ENCODE data around the gene CCL26. TPM values are rescaled to one million over a fixed set of nuclear protein-coding genes. Genes with fewer than 3 reads are reported as not detected.

CCL26 gene
- total and polyA plus RNA-seq, 10 of the 15 experiments (the other 5 are each of a cell fraction or from before 2014, with no cell fraction given), result not detected

DNA sequence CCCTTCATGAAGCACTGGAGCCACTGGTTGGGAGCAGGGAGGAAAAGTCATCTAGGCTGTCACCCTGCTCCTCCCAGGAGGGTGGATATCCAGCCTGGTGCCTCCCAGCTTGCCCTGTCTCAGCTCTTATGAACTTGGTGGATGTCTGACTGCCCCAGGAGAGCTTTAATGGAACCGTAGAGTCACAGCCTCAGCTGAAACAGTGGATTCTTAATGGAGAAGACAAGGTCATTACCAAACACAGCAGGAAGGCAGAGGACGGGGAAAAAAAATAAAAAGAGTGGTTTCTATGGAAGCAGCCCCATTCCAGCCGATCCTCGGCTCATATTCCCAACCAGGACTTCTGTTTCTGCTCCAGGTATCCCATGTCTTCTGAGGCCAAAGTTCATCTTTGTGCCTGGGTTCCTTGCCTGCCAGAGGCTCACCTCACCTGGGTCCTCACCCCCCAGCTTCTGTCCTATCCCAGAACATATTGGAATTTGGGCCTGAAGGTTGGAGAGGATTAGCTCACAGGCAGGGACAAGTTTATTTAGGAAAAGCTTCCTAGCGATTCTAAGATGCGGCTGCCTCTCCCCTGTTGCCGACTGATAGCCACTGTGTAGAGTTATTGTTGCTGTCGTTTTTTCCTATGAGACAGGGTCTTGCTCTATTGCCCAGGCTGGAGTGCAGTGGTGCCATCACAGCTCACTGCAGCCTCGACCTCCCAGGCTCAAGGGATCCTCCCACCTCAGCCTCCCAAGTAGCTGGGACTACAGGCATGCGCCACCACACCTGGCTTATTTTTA is 15.6 kb downstream of the CCL26 start:
- POLR2A ChIA-PET, result no interaction called here
- Histone ChIP-seq H3K27me3 (replicated peaks in 1 of 2; ENCODE audit: control insufficient read depth in 2 of 2, insufficient read depth in 2 of 2, low read length in 1 of 2) (no peaks in the 10 kb centered on the region), H2AFZ (ENCODE audit: control insufficient read depth, low read depth, low read length) (no peak overlapping the region), H3K9ac (ENCODE audit: control insufficient read depth, insufficient read depth, low read length) (no peak overlapping the region), H3K79me2 (ENCODE audit: control insufficient read depth, insufficient read depth, low read length) (no peaks in the 10 kb centered on the region), H3K4me2 (ENCODE audit: control insufficient read depth, insufficient read depth) (no peak overlapping the region), H3K4me3 (no peak overlapping the region), H3K27ac (ENCODE audit: control insufficient read depth, insufficient read depth) (no peak overlapping the region), H3K36me3 (ENCODE audit: control insufficient read depth in 2 of 2, insufficient read depth in 2 of 2, low read length in 1 of 2) (no peaks in the 10 kb centered on the region), H3K9me3 (replicated peaks; ENCODE audit: control insufficient read depth, insufficient read depth, low read length) (no peaks in the 10 kb centered on the region; the same call in 2 of the 3 replicates), H3K4me1 (ENCODE audit: control insufficient read depth, insufficient read depth, low read length) (no peaks in the 10 kb centered on the region), H4K20me1 (ENCODE audit: control insufficient read depth, insufficient read depth) (no peaks in the 10 kb centered on the region)
- DNase-seq (ENCODE audit: low read depth, low spot score), result no peak
- CTCF ChIA-PET, result interaction anchor here (0.7 to 1.2 kb wide), 4 partner anchors 16 to 264 kb away, joined by 3 to 4 read pairs (median 3); no protein-coding TSS in a partner anchor
- BruUV-seq (replicated peaks), result no TSS peak
- 50% methylated on average over 10 of the region's 10 CpGs for WGBS (ENCODE audit: insufficient coverage, insufficient replicate concordance, low lambda C conversion rate, missing lambda C conversion rate)
- ATAC-seq, result no peak
- TF ChIP-seq SP1 (IDR thresholded peaks at IDR 0.05; ENCODE audit: low read depth, low read length) (no peak), KDM1A (IDR thresholded peaks at IDR 0.05; ENCODE audit: borderline replicate concordance) (no peak), IRF4 (IDR thresholded peaks at IDR 0.05; ENCODE audit: low read depth, low read length) (no peak), SPI1 (IDR thresholded peaks at IDR 0.05; ENCODE audit: borderline replicate concordance, insufficient read depth, low read depth, low read length) (no peak), CBX3 (IDR thresholded peaks at IDR 0.05; ENCODE audit: borderline replicate concordance, low read depth) (no peak), STAT1 (conservative IDR thresholded peaks at IDR 0.05) (no peak), ZBED1 (IDR thresholded peaks at IDR 0.05; ENCODE audit: borderline replicate concordance) (no peak), TAF1 (IDR thresholded peaks at IDR 0.05; ENCODE audit: borderline replicate concordance, low read depth, low read length) (no peak)
- TF ChIP-seq, protein P1, sequence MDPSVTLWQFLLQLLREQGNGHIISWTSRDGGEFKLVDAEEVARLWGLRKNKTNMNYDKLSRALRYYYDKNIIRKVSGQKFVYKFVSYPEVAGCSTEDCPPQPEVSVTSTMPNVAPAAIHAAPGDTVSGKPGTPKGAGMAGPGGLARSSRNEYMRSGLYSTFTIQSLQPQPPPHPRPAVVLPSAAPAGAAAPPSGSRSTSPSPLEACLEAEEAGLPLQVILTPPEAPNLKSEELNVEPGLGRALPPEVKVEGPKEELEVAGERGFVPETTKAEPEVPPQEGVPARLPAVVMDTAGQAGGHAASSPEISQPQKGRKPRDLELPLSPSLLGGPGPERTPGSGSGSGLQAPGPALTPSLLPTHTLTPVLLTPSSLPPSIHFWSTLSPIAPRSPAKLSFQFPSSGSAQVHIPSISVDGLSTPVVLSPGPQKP (IDR thresholded peaks at IDR 0.05; ENCODE audit: low read depth, low read length), result no peak
- TF ChIP-seq, protein P2, sequence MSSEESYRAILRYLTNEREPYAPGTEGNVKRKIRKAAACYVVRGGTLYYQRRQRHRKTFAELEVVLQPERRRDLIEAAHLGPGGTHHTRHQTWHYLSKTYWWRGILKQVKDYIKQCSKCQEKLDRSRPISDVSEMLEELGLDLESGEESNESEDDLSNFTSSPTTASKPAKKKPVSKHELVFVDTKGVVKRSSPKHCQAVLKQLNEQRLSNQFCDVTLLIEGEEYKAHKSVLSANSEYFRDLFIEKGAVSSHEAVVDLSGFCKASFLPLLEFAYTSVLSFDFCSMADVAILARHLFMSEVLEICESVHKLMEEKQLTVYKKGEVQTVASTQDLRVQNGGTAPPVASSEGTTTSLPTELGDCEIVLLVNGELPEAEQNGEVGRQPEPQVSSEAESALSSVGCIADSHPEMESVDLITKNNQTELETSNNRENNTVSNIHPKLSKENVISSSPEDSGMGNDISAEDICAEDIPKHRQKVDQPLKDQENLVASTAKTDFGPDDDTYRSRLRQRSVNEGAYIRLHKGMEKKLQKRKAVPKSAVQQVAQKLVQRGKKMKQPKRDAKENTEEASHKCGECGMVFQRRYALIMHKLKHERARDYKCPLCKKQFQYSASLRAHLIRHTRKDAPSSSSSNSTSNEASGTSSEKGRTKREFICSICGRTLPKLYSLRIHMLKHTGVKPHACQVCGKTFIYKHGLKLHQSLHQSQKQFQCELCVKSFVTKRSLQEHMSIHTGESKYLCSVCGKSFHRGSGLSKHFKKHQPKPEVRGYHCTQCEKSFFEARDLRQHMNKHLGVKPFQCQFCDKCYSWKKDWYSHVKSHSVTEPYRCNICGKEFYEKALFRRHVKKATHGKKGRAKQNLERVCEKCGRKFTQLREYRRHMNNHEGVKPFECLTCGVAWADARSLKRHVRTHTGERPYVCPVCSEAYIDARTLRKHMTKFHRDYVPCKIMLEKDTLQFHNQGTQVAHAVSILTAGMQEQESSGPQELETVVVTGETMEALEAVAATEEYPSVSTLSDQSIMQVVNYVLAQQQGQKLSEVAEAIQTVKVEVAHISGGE (CRISPR knock-in tag; IDR thresholded peaks at IDR 0.05), result no peak
- FAIRE-seq, result no peak
- in situ Hi-C loops (cut with MboI), result loop anchor here (25.0 kb wide), 1 partner anchor 694 kb away; the partner anchor contains the start of gene RCC1L
- intact Hi-C loops (cut with micrococcal nuclease; ENCODE audit: unreplicated experiment), result loop anchor here (10.0 kb wide), 1 partner anchor 682 kb away; the partner anchor contains the start of gene RCC1L
- SMC1A ChIA-PET (ENCODE audit: uncharacterized antibody, unreplicated experiment), result interaction anchor here (1.0 to 2.5 kb wide), 3 partner anchors 15 to 93 kb away, joined by 3 to 7 read pairs (median 5); no protein-coding TSS in a partner anchor
- RAD21 ChIA-PET (ENCODE audit: unreplicated experiment), result interaction anchor here (0.6 to 1.5 kb wide), 4 partner anchors 8 to 222 kb away, joined by 3 to 4 read pairs (median 3); no protein-coding TSS in a partner anchor

All from GM12878 (cell line).